DMS53 (cell line): ENCODE measurements around the gene PAX8.
"Not testable (repeated sequence)": the region's sequence is repeated elsewhere in the genome, so short reads cannot be mapped to it uniquely, and the experiment has no call there.

Experiments
- DNase-seq: peaks from one replicate; lab custom pipeline; 2025; lab: John Stamatoyannopoulos, UW

PAX8 gene

GRCh38 chr2:113278742-113279139 is at the start of gene PAX8:
PAX8 (minus strand) TSS chr2:113278921; CDS start chr2:113278394, 527 bp downstream.
- no peak for DNase-seq

- DNase-seq, result no peak
Measured at GRCh38 chr2:113328043-113328442, 49.3 kb upstream of the PAX8 start.

GRCh38 chr2:113325161-113325731 is 46.5 kb upstream of the PAX8 start:
- DNase-seq, result peak; percentile 44

GRCh38 chr2:113324684-113325160 is 46.0 kb upstream of the PAX8 start:
- peak; percentile 82 for DNase-seq

- not testable (repeated sequence) for DNase-seq
Measured at GRCh38 chr2:113323129-113323528, 44.4 kb upstream of the PAX8 start.

- DNase-seq, result not testable (repeated sequence)
Measured at GRCh38 chr2:113320106-113320505, 41.4 kb upstream of the PAX8 start.

GRCh38 chr2:113318941-113319340 is 40.2 kb upstream of the PAX8 start:
- DNase-seq, result not testable (repeated sequence)

- DNase-seq, result no peak
Measured at GRCh38 chr2:113316085-113316484, 37.4 kb upstream of the PAX8 start.

GRCh38 chr2:113314663-113315062 is 35.9 kb upstream of the PAX8 start:
- not testable (repeated sequence) for DNase-seq

- DNase-seq, result not testable (repeated sequence)
Measured at GRCh38 chr2:113314176-113314575, 35.5 kb upstream of the PAX8 start.

- DNase-seq, result not testable (repeated sequence)
Measured at GRCh38 chr2:113311781-113312180, 33.1 kb upstream of the PAX8 start.

- DNase-seq, result not testable (repeated sequence)
Measured at GRCh38 chr2:113311191-113311590, 32.5 kb upstream of the PAX8 start.

- no peak for DNase-seq
Measured at GRCh38 chr2:113309655-113310387, 31.1 kb upstream of the PAX8 start.

GRCh38 chr2:113308784-113309183 is 30.1 kb upstream of the PAX8 start:
- DNase-seq, result peak; percentile 16

- DNase-seq, result not testable (repeated sequence)
Measured at GRCh38 chr2:113306207-113306606, 27.5 kb upstream of the PAX8 start.

GRCh38 chr2:113305749-113306148 is 27.0 kb upstream of the PAX8 start:
- not testable (repeated sequence) for DNase-seq

GRCh38 chr2:113305146-113305545 is 26.4 kb upstream of the PAX8 start:
- DNase-seq, result no peak

- DNase-seq, result no peak
Measured at GRCh38 chr2:113304702-113305101, 26.0 kb upstream of the PAX8 start.

GRCh38 chr2:113302216-113302980 is 23.7 kb upstream of the PAX8 start:
- not testable (repeated sequence) for DNase-seq

GRCh38 chr2:113300281-113300680 is 21.6 kb upstream of the PAX8 start:
- no peak for DNase-seq

- no peak for DNase-seq
Measured at GRCh38 chr2:113298176-113298575, 19.5 kb upstream of the PAX8 start.

GRCh38 chr2:113297590-113297989 is 18.9 kb upstream of the PAX8 start:
- peak; percentile 67 for DNase-seq

GRCh38 chr2:113291191-113291590 is 12.5 kb upstream of the PAX8 start:
- no peak for DNase-seq
